ENCODE measurements around the gene OTOP3. TPM values are rescaled to one million over a fixed set of nuclear protein-coding genes. Genes with fewer than 3 reads are reported as not detected.
"Not testable (repeated sequence)": the region's sequence is repeated elsewhere in the genome, so short reads cannot be mapped to it uniquely, and the experiment has no call there.

The OTOP3 gene
- total RNA-seq, 1 donor from 2014 or later: not detected

DNA sequence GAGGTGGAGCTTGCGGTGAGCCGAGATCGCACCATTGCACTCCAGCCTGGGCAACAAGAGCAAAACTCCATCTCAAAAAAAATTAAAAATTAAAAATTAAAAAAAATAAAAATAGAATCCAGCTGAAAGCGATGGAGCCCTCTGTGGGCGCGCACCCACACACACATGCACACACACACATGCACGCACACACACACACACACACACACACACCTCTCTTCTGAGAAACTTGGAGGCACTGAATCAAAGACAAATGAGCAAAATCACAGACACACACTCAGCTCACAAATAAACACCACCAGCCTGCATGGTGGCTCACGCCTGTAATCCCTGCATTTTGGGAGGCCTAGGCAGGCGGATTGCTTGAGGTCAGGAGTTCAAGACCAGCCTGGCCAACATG is 32.7 kb upstream of the OTOP3 start:
- no peak for DNase-seq (ENCODE audit: low spot score in 2 of 2)
- no peak overlapping the region for H3K4me3 ChIP-seq
- intact Hi-C loops (cut with DNase I): no loop called here
- H3K27me3 ChIP-seq: no peaks in the 10 kb centered on the region
- TF ChIP-seq, protein P1, sequence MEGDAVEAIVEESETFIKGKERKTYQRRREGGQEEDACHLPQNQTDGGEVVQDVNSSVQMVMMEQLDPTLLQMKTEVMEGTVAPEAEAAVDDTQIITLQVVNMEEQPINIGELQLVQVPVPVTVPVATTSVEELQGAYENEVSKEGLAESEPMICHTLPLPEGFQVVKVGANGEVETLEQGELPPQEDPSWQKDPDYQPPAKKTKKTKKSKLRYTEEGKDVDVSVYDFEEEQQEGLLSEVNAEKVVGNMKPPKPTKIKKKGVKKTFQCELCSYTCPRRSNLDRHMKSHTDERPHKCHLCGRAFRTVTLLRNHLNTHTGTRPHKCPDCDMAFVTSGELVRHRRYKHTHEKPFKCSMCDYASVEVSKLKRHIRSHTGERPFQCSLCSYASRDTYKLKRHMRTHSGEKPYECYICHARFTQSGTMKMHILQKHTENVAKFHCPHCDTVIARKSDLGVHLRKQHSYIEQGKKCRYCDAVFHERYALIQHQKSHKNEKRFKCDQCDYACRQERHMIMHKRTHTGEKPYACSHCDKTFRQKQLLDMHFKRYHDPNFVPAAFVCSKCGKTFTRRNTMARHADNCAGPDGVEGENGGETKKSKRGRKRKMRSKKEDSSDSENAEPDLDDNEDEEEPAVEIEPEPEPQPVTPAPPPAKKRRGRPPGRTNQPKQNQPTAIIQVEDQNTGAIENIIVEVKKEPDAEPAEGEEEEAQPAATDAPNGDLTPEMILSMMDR (IDR thresholded peaks at IDR 0.05): no peak
- no peaks in the 10 kb centered on the region for H3K9me3 ChIP-seq
- H3K4me1 ChIP-seq: no peaks in the 10 kb centered on the region
- H3K27ac ChIP-seq: no peak overlapping the region
- no peaks in the 10 kb centered on the region for H3K36me3 ChIP-seq

DNA sequence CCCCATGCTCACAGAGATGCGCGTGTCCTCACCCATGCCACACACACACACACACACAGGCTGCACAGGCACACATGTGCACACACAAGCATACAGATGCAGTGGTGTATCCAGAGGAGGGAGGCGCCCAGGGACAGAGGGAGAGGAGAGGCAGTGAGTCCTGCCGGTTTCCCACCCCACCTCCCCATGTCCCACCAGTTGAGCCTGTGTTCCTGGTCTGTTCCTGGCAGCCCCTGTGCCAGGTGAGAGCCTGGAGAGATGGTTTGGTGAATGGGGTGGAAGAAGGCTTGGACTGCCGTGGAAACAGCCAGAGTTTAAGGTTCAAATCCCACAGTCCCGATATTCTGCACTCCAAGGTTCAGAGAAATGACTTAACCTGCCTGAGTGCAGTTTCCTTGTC is 32.0 kb upstream of the OTOP3 start:
- intact Hi-C loops (cut with DNase I): no loop called here

DNA sequence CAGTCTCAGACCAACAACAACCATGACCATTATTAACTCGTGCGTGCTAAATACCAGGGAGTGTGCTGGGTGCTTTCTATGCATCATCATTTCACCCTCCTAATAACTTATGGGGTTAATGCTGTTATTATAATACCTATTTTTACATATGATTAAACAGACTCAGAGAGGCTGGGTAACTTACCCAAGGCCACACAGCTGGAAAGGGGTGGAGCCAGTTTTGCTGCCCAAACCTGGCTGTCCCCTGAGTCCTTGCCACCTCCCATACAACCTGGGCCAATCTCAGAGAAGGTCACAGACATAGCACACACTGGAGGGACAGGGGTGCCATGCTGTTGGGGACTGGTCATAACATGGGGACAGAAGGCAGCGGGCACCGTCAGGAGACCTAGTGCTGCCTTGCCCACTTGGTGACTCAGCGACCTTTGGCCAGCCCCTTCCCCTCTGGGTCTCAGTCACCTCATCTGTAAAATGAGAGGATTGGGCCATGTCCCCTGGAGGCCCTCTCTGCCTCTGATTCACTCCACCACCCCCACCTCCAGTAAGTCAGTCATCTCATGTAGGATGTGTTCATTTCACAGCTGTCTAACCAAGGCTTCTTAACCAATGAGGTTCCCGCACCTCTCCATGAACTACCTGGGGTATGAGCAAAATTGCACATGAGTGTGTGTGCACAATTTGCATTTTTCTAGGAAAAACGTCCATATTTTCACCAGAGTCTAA is 30.9 kb upstream of the OTOP3 start:
- TF ChIP-seq, protein P1 (IDR thresholded peaks at IDR 0.05): no peak
- H3K27me3 ChIP-seq: no peaks in the 10 kb centered on the region
- no peaks in the 10 kb centered on the region for H3K9me3 ChIP-seq
- no peak overlapping the region for H3K27ac ChIP-seq
- intact Hi-C loops (cut with DNase I): no loop called here
- no peak overlapping the region for H3K4me3 ChIP-seq
- no peaks in the 10 kb centered on the region for H3K36me3 ChIP-seq
- H3K4me1 ChIP-seq: no peaks in the 10 kb centered on the region
- no peak for DNase-seq (ENCODE audit: low spot score in 2 of 2)

More for the DNA sequence above, 32.0 kb upstream of the OTOP3 start:
- no peaks in the 10 kb centered on the region for H3K4me1 ChIP-seq
- no peaks in the 10 kb centered on the region for H3K36me3 ChIP-seq
- H3K27ac ChIP-seq: no peak overlapping the region
- no peaks in the 10 kb centered on the region for H3K27me3 ChIP-seq
- H3K4me3 ChIP-seq: no peak overlapping the region
- no peaks in the 10 kb centered on the region for H3K9me3 ChIP-seq
- TF ChIP-seq, protein P1 (IDR thresholded peaks at IDR 0.05): no peak
- no peak for DNase-seq (ENCODE audit: low spot score in 2 of 2)

DNA sequence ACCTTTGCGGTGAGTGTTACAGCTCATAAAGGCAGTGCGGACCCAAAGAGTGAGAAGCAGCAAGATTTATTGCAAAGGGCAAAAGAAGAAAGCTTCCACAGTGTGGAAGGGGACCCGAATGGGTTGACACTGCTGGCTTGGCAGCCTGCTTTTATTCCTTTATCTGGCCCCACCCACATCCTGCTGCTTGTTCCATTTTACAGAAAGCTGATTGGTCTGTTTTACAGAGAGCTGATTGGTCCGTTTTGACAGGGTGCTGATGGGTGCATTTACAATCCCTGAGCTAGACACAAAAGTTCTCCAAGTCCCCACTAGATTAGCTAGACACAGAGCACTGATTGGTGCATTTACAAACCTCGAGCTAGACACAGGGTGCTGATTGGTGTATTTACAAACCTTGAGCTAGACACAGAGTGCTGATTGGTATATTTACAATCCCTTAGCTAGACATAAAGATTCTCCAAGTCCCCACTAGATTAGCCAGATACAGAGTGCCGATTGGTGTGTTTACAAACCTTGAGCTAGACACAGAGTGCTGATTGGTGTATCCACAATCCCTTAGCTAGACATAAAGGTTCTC is 29.4 kb upstream of the OTOP3 start:
- H3K9me3 ChIP-seq; H3K4me3 ChIP-seq; H3K36me3 ChIP-seq; H3K27me3 ChIP-seq; DNase-seq (ENCODE audit: low spot score in 2 of 2); H3K27ac ChIP-seq; H3K4me1 ChIP-seq; intact Hi-C loops (cut with DNase I): not testable (repeated sequence)

DNA sequence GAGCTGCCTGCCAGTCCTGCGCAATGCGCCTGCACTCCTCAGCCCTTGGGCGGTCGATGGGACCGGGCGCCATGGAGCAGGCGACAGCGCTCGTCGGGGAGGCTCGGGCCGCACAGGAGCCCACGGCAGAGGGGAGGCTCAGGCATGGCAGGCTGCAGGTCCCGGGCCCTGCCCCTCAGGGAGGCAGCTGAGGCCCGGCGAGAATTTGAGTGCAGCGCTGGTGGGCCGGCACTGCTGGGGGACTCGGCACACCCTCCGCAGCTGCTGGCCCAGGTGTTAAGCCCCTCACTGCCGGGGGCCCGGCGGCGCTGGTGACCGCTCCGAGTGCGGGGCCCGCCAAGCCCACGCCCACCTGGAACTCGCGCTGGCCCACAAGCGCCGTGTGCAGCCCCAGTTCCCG is 28.7 kb upstream of the OTOP3 start:
- intact Hi-C loops (cut with DNase I): no loop called here
- no peak overlapping the region for H3K4me3 ChIP-seq
- H3K27me3 ChIP-seq: no peaks in the 10 kb centered on the region

DNA sequence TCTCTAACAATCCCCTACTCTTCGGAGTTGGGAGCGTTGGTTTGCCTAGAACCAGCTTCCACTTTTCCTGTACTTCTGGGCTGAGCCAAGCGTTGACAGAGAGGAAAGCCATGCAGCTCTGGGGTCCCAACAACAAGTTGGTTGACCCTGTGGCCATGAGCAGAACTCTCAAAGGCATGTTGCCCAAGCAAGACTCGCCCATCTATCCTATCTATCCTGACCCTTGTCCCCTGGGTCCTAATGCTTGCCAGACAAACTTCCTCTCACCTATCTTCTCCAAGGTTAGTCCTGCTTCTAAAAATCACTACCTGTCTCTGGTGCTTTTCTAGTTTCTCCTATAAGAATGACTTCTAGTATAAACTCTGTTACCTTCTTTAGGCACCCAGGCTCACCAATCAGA is 26.6 kb upstream of the OTOP3 start:
- DNase-seq (ENCODE audit: low spot score in 2 of 2); intact Hi-C loops (cut with DNase I); H3K4me1 ChIP-seq; H3K27me3 ChIP-seq; H3K9me3 ChIP-seq; H3K4me3 ChIP-seq; H3K27ac ChIP-seq; H3K36me3 ChIP-seq: not testable (repeated sequence)

More for the DNA sequence above, 28.7 kb upstream of the OTOP3 start:
- Histone ChIP-seq H3K36me3 (no peaks in the 10 kb centered on the region), H3K27ac (no peak overlapping the region), H3K9me3 (no peaks in the 10 kb centered on the region), H3K4me1 (no peaks in the 10 kb centered on the region)
- DNase-seq (ENCODE audit: low spot score in 2 of 2): no peak
- TF ChIP-seq, protein P1 (IDR thresholded peaks at IDR 0.05): no peak

DNA sequence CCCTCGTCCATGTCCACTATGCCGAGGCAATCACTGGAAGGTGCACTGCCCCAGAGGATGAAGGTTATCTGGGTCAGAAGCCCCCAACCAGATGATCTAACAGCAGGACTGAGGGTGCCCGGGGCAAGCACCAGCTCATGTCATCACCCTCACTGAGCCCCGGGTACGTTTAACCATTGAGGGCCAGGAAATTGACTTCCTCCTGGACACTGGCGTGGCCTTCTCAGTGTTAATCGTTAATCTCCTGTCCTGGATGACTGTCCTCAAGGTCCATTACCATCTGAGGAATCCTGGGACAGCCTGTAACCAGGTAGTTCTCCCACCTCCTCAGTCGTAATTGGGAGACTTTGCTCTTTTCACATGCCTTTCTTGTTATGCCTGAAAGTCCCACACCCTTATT is 24.3 kb upstream of the OTOP3 start:
- H3K27ac ChIP-seq; H3K36me3 ChIP-seq; H3K27me3 ChIP-seq; DNase-seq (ENCODE audit: low spot score in 2 of 2); H3K9me3 ChIP-seq; H3K4me3 ChIP-seq; H3K4me1 ChIP-seq; intact Hi-C loops (cut with DNase I): not testable (repeated sequence)
